Measurements from ENCODE around the gene NOC2L. TPM values are rescaled to one million over a fixed set of nuclear protein-coding genes. Genes with fewer than 3 reads are reported as not detected.

NOC2L gene
- total RNA-seq, 1 donor from 2014 or later = 39.6 TPM

- peak overlapping the region; percentile 87 for H3K4me2 ChIP-seq
Measured at GRCh38 chr1:941588-942383, 17.3 kb downstream of the NOC2L start.

DNA sequence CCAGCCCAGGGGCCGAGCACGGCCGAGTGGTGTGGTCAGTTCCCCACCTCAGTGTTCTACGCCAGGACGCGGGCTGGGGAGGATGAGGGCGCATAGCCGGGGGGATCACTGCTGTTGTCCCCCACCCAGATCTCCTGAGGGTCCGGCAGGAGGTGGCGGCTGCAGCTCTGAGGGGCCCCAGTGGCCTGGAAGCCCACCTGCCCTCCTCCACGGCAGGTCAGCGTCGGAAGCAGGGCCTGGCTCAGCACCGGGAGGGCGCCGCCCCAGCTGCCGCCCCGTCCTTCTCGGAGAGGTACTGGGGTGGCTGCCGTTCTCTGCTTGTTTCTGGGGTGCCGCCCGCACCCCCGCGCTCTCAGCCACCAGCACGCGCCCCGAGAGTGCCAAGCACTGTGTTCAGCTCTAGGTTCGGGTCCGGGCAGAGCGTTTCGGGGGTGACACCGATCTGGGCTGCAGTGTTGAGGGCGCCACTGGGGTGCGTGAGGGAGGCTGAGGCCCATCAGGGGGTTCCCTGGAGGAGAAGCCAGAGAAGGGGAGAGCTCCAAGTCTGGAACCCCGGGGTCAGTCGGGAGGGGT, 18.0 kb downstream of the NOC2L start:
- H3K4me3 ChIP-seq = peak overlapping the region; percentile 46
- no peak overlapping the region for H3K27ac Mint-ChIP-seq

More at GRCh38 chr1:941588-942383, 17.3 kb downstream of the NOC2L start:
- Histone ChIP-seq H3K9ac (no peak overlapping the region), H3K27me3 (peaks cover 79% of the 10 kb centered on the region), H3K9me3 (ENCODE audit: low read depth) (no peaks in the 10 kb centered on the region), H3K4me1 (peaks cover 19% of the 10 kb centered on the region), H3K79me2 (ENCODE audit: low read depth) (no peaks in the 10 kb centered on the region), H3F3A (ENCODE audit: low read depth) (peaks cover 27% of the 10 kb centered on the region), H3K36me3 (no peaks in the 10 kb centered on the region), H3K4me3 (peak overlapping the region; percentile 46), H2AFZ (replicated peaks) (no peak overlapping the region), H3K27ac (no peak overlapping the region), H4K20me1 (ENCODE audit: low read depth) (peaks cover 93% of the 10 kb centered on the region)
- Mint-ChIP-seq H3K27me3 (ENCODE audit: insufficient read depth, low read depth) (peaks cover 33% of the 10 kb centered on the region), H3K27ac (no peak overlapping the region), H3K4me1 (peaks cover 36% of the 10 kb centered on the region), H3K4me3 (peak overlapping the region; percentile 69), H3K36me3 (peaks cover 6% of the 10 kb centered on the region), H3K9me3 (peaks cover 2% of the 10 kb centered on the region)
- DNase-seq (ENCODE audit: low spot score) = peak; percentile 93
- TF ChIP-seq EZH2 (IDR thresholded peaks at IDR 0.05) (peak; percentile 80), EZH2phosphoT487 (IDR thresholded peaks at IDR 0.05) (peak; percentile 52), CTCF (IDR thresholded peaks at IDR 0.05) (no peak)

More for the DNA sequence above, 18.0 kb downstream of the NOC2L start:
- TF ChIP-seq EZH2phosphoT487 (IDR thresholded peaks at IDR 0.05) (peak; percentile 94), EZH2 (IDR thresholded peaks at IDR 0.05) (peak; percentile 78), CTCF (IDR thresholded peaks at IDR 0.05) (no peak)
- DNase-seq (ENCODE audit: low spot score) = no peak
- Histone ChIP-seq H3K4me2 (peak overlapping the region; percentile 87), H3K36me3 (no peaks in the 10 kb centered on the region), H3K9ac (no peak overlapping the region), H3K27ac (no peak overlapping the region), H4K20me1 (ENCODE audit: low read depth) (peaks cover 95% of the 10 kb centered on the region), H3K27me3 (peaks cover 86% of the 10 kb centered on the region), H3F3A (ENCODE audit: low read depth) (peaks cover 27% of the 10 kb centered on the region), H3K9me3 (ENCODE audit: low read depth) (no peaks in the 10 kb centered on the region), H3K4me1 (peaks cover 19% of the 10 kb centered on the region), H2AFZ (replicated peaks) (no peak overlapping the region), H3K79me2 (ENCODE audit: low read depth) (no peaks in the 10 kb centered on the region)
- peaks cover 2% of the 10 kb centered on the region for H3K9me3 Mint-ChIP-seq
- H3K4me1 Mint-ChIP-seq = peaks cover 37% of the 10 kb centered on the region
- H3K27me3 Mint-ChIP-seq (ENCODE audit: insufficient read depth, low read depth) = peaks cover 33% of the 10 kb centered on the region
- peak overlapping the region; percentile 69 for H3K4me3 Mint-ChIP-seq
- peaks cover 6% of the 10 kb centered on the region for H3K36me3 Mint-ChIP-seq

Data from neural progenitor cell (in vitro differentiated cells).